GM21381 (cell line): ENCODE results near the gene STAMBPL1.
A peak's percentile ranks its signal among the peaks of the same experiment; 100 is the strongest.
"Not testable (repeated sequence)": the region's sequence is repeated elsewhere in the genome, so short reads cannot be mapped to it uniquely, and the experiment has no call there.

Experiments
- ATAC-seq: cut with Tn5 transposase; IDR thresholded peaks from one replicate; pipeline ENCODE4 v1.9.1; 2021; ENCODE audit warnings: mild to moderate bottlenecking, moderate library complexity; ENCODE audit not compliant: unreplicated experiment

STAMBPL1 gene

DNA sequence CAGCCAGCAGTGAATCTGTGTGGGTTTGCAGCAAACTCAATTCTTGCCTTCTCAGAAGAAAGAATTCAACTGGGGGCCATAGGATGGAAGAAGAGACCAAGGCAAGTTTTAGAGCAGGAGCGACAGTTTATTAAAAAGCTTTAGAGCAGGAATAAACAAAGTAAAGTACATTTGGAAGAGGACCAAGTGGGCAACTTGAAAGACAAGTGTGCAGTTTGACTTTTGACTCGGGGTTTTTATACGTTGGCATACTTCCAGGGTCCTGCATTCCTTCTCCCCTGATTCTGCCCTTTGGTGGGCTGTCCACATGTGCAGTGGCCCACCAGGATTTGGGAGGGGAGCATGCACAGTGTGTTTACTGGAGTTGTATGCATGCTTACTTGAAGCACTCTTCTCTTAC is 25.4 kb upstream of the STAMBPL1 start:
- ATAC-seq: no peak

DNA sequence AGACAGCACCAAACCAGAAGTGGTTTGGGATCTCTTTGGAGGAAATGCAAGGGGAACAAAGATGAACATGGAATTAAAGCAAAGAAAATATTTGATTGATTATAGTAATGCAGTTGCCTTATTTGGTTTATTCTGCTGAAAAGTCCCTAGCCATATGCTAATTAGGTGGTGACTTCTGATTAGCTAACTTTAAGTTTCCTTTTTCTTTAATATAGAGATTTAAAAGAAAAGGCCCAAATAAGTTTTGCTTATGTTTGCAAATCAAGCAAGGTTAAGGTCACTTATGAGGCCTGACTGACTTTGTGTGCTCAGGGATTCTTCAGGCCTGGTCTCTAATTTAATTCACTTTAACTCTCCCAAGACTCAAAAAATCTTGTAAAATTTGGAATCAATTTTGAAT is 22.2 kb upstream of the STAMBPL1 start:
- ATAC-seq: no peak

- ATAC-seq: no peak
Observed at GRCh38 chr10:88858491-88858890, 21.6 kb upstream of the STAMBPL1 start.

DNA sequence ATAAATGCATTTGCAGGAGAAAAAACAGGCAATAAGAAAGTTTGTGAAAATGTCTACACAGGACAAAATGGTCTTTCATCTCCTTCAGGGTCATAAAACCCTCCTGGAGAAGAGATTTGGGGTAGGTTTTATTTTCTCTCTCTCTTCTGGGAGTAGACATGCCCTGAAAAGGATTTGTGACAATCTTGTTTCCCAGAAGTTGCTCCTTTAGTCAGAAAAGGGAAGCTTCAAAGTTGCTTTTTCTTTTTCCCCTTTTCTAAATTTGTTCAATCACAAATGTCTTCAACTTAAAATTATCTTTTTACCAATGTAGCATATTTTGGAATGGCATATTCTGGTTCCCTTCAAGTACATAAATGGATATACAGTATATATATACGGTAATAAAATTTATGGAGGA is 19.0 kb upstream of the STAMBPL1 start:
- ATAC-seq: no peak

- no peak for ATAC-seq
Observed at GRCh38 chr10:88865281-88865876, 14.7 kb upstream of the STAMBPL1 start.

DNA sequence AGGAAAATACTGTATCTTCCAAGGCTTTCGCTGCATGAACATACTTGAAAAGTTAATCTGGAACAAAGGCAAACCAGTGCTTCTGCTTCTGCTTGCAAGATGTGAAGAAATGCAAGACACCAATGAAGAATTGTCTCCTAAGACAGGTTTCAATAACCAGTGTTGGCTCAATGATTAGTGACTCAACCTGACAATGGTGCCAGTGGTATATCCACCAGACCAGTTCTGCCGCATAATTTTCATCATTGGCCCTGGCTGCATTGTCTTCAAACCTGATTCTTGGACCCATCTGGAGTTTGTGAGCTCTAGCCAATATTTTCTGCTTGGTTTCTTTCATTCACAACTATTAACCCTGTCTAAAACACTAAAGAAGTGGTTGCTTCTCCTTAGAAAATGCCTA is 13.6 kb upstream of the STAMBPL1 start:
- ATAC-seq: no peak

DNA sequence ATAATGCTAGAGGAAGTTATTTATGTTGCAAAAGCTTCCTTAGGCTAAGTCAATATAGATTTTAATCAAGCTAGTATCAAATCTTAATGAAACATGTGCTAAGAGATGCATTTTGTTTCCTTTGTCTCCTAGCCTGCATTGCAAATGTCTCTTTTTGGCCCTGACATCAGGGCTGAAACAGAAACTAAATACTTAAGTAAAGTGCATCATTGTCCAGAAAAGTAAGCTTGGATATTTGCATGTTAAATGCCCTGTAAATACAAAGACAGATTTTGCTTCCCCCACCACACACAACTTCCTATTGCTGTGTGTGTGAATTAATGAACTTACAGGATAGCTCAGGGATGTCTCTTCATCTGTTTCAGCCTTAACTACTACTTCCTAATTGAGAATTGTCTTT is 10.0 kb upstream of the STAMBPL1 start:
- ATAC-seq: no peak

GRCh38 chr10:88873757-88874156 is 6.3 kb upstream of the STAMBPL1 start:
- ATAC-seq: no peak

- ATAC-seq: no peak
Observed at GRCh38 chr10:88874281-88874680, 5.8 kb upstream of the STAMBPL1 start.

GRCh38 chr10:88875081-88875480 is 5.0 kb upstream of the STAMBPL1 start:
- ATAC-seq: no peak

DNA sequence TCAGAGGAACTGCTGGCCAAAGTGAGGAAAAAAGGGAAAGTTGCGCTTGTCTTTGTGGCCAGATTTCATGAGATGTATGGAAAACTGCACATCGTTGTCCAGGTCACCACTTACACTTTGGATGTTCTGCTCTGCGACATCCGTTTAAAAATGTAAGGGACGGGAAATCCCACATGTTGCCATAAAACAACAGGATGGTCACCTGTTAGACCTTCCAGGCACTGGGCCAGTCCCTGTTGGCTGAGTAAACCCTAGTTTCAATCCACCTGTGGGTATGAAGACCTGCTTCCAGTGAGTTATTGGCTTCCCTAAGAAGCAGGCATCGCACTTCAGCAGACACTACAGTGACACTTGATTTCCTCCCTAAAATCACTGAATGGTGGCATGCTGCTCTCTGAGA is 2.7 kb upstream of the STAMBPL1 start:
- no peak for ATAC-seq

DNA sequence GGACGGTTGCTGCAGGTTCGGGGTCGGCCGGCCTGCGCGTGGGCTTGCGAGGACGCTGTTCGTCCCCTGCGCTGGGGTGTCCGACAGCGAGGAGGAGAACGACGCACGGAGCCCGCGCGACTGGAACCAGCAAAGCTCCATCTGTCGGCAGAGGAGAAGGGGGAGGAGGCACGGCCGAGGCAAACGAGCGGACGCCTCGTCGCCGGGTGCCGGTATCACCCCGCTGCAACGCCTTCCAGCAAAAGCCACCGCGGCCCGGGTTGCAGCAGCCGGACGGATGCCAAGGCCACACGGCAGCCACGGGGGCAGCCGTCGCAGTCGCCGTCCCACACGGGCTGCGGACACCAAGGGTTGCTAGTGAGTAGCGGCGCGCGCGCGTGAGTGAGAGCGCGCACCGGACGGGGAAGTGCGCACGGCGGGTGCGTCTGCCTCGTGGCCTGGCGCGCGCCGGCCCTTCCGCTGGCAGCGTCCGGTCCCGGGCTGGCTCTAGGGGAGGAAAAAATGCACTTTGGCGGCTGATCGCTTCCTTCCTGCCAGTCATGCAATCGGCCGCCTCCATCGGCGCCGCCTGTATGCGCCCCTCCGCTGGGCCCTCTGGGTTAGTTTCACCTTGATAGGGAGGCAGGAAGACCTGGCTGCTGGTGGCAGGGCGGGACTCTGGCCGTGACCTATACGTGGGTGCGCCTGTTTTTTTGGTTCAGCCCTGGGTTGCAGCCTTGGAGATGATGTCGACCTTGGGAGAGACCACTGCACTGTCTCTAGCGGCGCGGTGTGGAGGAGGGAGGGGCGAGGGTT is 434 bp downstream of the STAMBPL1 start:
- peak; percentile 76 for ATAC-seq

- ATAC-seq: no peak
Observed at GRCh38 chr10:88881320-88881719, 1.3 kb downstream of the STAMBPL1 start.

DNA sequence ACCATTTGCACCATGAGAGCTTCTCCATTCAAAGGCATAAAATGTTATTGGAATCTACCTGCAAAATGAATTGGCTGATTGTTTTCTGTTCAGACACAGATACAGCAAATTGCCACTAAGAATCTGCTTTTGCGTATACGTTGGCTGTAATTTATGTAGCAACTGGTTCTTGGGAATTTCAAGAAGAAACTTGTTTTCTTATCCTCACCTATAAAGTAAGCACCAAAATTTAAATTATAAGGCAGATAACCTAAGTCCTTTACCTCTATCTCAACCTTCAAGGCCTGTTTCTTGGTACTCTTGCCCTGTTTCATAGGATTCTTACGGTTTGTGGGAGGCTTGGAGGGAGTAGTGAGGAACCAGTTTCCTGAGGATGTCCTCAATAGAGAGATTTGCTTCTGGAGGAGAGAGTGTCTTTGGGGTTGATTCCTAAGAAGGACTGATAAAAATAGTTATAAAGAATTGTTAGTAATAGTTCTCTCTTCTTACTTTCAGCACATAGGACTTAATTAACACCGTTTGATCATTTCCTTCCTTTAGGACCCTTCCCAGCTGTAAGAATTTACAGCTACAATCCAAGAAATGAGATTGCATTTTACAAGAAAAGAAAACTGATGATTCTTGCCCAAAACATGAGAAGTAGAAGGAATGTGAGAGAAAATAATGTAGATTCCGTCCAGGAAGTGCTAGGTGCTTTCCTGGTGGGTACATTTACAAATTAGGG is 2.0 kb downstream of the STAMBPL1 start:
- ATAC-seq: no peak

DNA sequence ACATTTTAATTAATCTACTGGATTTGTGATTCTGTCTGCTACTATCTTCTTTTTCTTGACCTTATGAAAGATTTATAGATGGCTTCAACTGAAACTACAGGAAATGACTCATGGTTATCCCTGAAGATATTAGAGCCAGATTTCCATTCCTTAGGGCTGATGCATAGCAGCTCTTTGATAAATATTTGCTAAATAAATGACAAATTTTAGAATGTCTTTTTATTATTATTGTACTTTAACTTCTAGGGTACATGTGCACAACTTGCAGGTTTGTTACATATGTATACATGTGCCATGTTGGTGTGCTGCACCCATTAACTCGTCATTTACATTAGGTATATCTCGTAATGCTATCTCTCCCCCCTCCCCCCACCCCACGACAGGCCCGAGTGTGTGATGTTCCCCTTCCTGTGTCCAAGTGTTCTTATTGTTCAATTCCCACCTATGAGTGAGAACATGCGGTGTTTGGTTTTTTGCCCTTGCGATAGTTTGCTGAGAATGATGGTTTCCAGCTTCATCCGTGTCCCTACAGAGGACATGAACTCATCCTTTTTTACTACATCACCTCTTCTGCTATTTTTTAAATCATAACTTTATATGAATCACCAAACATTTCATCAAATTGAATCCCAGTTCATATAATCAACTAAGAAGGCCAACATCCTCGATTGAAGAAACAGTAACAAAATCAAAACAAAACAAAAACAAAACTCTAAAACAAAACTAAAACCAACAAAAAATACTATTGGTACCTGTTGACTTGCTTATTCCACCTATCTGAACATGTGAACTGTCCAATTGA is 2.8 kb downstream of the STAMBPL1 start:
- not testable (repeated sequence) for ATAC-seq

DNA sequence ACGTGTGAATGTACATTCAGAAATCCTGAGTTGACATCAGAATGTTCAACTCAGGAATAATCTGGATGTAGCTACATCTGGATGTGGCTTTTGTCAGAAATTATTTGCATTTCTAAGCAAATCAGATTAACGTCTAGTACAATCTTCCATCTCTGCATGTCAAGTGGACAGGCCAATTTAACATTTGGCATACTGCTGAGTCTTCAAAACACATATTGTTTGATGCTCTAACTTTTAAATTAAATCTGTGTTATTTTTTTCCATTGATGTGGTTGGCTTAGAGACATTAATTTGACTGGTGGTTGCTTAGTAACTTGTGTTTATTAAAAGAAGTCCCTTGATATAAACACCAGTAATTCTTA is 3.4 kb downstream of the STAMBPL1 start:
- ATAC-seq: no peak

DNA sequence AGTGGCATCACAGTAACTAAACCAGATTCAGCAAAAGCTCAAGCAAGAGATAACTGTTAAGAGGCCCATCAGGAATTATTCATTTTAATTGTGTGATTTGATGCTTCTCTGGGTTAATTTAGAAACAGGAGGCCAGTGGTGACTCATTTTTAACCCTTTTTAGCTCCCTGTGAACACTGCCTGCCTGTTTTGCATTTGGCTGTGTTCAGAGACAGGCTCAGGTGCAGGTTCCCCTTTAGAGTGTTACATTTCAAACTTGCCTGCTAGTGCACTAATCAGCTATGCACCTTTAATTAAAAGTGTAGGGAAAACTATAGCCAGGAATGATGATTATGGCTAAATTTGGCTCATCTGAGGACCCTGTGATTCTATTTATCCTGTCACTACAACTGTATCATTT is 6.5 kb downstream of the STAMBPL1 start:
- peak; percentile 51 for ATAC-seq

- ATAC-seq: no peak
Observed at GRCh38 chr10:88888810-88889445, 8.9 kb downstream of the STAMBPL1 start.

DNA sequence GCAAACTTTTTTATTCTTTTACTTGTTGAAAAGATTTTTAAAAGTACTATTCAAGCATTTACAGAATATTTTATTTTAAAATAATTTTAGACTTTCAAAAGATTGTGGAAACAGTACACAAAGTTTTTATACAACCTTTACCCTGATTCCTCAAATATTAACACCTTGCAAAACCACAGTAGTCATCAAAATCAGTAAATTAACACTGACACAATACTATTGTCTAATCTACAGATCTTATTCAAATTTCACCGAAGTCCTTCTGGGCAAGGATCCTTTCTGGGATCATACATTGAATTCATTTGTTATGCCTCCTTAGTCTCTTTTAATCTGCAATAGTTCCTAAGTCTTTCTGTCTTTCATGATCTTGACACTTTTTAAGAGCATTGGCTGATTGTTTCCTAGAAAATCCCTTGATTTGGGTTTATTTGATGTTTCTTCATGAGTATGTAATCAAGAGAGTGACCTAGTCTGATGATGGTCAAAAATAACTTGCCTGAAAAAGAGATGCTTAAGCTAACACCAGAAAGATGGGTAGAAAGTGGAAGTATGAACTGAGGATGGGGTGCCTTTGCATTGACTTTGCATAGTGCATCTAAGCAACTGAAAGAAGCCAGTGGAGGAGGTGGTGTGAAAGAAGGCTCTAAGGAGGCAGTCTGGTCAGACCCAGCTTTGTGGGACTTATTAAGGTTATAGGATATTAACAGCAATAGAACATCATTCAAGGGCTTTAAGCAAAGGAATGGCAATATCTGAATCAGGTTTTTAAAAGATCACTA is 9.7 kb downstream of the STAMBPL1 start:
- peak; percentile 61 for ATAC-seq
